GM21737 (cell line): Measurements from ENCODE around the gene IL17B.

Experiments
- ATAC-seq: cut with Tn5 transposase; IDR thresholded peaks from one replicate; pipeline ENCODE4 v1.9.1; 2021; ENCODE audit warnings: mild to moderate bottlenecking, moderate library complexity; ENCODE audit not compliant: unreplicated experiment

IL17B gene

GRCh38 chr5:149415066-149415967, 36.2 kb upstream of the IL17B start:
- ATAC-seq: no peak

DNA sequence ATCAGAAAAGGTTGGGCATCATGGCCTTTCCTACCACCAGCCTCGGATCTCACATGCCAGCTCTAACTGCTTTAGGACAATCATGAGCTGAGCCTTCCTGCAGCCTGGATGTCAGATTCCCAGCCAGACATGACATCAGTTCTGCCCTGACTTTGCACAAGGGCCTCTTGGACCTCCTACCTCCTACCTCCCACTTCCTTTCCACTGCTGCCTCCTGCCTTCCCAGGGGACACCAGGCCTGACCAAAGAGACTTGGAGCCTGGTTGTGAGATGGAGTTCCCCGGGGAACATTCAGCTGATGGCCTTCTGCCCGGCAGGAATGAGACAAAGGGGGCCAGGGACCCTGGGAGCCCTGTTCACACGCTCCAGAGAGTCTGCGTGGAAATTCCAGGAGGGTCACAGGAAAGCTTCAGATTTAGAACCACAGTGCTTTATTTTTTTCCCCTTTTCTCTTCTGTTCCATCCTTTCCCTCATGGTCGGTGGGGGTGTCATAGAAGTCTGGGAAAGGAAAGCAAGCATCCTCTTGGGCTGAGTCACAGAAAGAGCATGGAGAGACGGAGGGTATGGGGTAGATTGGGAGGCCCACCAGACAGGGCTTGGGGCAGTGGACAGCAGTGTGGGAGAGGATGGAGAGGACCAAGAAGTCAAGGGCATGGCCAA, 35.4 kb upstream of the IL17B start:
- no peak for ATAC-seq

- ATAC-seq: no peak
Measured at GRCh38 chr5:149413477-149414210, 34.6 kb upstream of the IL17B start.

DNA sequence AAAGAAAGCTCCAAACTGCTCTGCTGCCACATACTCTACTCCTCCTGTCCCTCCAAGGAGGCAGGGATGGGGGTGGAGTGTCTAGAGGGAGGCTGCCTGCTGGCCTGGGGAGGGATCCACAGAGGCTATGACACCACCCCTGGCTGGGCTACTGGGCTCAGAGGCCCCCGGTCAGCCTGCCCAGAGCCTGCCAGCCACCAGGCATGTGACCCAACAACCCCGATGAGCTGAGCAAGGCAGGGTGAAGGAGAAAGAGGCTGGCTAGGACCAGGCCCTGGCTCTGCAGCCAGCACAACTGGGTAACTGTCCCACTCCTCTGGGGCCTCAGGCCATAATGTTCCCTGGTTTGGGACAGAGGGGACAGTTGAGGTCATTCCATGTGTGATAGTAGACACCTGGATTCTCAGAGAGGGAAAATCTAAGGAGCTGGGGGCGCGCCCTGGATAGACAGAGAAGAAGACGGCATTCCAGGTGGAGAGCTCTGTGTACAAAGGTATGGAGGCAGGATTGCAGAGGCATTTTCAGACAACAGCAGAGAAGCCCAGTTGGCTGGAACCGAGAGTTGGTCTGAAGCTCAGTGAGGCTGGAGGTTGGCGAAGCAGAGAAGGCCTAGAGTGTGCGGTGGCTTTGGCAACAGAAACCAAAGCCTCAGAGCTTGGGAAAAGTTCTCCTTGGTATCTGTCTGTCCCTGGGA, 33.8 kb upstream of the IL17B start:
- ATAC-seq: no peak

DNA sequence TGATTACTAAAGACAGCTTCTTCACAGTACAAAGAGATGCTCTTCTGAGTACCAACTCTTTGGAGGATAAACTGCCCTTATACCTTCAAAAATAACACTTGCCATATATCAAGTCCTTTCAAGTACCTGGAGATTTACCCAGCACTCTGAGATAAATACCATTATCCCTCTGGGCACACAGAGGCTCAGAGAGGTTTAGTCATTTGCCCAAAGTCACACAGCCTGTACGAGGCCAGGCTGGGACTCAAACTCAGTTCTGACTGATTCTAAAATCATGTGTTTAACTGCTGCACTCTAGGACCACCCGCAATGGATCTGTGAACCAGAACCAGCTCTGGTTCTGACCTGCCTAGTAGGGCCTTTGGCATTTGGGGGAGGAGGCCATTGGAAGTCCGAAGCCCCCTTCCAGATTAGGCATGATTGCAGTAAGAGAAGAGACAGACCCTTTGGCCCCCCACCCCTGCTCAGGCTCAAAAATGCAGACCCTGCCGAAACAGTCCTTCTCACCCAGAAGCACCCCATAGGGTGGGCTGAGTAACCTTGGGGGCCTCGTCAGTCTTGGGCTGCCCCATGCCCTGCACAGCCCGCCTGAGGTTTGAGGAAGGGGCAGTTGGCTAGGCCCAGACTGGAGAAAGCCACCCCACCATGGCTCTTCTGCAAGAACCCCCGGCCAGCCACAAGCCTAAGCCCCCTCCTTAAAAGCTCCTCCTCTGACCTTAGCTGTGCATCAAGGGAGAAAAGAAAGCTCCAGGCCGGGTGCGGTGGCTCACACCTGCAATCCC, 32.8 kb upstream of the IL17B start:
- ATAC-seq: no peak

GRCh38 chr5:149410721-149411432, 31.8 kb upstream of the IL17B start:
- no peak for ATAC-seq

DNA sequence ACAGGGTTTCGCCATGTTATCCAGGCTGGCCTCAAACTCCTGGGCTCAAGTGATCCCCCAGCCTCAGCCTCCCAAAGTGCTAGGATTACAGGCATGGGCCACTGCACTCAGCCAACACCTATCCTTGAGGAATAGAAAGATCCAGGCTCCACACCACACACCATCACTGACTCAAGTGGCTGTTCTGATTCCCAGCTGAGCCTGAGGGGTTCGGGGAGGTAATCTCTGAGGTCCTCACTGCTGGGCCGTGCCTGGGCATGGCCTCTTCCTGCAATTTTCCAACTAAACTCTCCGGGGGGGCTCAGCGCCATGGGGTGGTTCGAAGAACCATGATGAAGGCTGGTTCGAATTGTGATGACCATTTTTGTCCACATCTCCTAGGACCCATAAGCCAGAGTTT, 31.0 kb upstream of the IL17B start:
- no peak for ATAC-seq

- no peak for ATAC-seq
Measured at GRCh38 chr5:149409268-149409948, 30.3 kb upstream of the IL17B start.

- ATAC-seq: no peak
Measured at GRCh38 chr5:149408252-149409099, 29.4 kb upstream of the IL17B start.

DNA sequence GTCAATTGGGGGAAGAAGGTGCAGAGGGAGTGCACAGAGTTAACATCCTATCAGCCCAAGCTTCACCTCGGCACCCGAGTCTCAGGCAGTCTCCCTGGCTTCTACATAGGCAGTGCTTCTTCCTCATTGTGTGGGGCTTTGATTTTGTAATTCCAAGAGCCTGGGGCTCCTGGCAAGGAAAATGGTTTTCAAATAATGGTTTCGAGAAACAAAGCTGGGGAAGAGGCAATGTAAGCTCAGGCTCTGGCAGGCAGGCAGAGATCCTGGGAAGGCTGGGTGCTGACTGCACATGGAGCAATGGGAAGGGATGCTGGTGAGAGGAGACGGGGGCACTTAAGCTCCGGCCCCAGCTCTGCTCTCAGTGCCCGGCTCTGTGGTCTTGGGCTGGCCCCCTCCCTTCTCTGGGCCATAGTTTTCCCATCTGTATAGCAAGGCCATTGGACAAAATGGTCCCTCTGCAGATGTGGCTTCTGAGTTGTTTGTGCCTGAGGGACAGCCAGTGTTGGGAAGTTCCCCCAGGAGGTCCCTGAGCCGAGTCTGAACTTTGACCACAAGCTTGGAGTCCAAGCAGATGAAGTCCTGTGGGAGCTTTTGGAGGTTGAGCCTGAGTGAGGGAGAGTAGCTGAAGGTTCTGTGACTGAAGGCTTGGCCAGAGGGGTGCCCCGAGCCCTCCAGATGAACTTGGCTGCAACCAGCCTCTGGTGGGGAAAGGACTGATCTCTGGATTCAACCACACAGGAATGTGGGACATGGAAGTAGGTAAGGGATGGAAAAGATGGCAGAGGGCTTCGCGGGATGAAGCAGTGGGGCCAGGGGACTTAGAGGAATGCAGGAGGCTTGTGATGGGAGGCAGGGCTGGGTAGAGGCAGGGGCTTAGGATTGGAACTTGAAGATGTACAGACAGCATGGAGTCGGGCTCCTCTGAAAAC, 28.5 kb upstream of the IL17B start:
- no peak for ATAC-seq

- no peak for ATAC-seq
Measured at GRCh38 chr5:149406979-149407306, 27.9 kb upstream of the IL17B start.

DNA sequence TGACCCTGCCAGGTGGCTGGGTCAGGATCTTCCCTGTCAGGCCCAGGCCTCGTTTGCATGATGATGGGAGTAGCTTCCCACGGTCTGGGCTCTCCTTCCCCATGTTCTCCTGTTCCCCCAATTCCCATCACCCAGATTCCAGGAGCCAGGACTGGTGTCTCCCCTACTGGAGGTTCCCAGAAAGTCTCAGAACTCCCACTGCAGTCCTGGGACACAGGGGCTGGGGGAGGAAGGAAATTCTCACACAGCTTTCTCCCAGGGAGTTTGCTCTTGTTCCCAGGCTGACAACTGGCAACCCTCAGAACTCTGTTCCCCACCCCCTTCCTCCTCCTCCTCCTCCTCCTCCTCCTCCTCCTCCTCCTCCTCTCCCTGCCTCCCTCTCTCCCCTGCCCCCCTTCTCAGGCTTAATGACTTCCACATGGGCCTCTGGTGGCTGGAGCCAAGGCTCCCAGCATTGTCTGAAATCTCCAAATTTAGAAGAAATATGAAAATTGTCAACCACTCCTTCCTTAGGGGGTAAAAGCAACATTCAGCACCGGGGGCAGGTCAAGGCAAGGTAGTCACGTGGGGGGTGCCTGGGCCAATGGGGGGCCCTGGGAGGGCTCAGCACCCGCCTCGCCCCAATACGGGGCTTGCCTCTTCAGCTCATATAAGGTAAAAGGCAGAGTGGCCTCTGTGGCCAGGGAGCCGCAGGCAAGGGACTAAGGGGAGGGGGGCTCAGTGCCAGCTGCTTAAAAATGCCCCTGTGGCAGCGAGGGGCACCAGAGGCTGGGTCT, 27.3 kb upstream of the IL17B start:
- ATAC-seq: no peak

DNA sequence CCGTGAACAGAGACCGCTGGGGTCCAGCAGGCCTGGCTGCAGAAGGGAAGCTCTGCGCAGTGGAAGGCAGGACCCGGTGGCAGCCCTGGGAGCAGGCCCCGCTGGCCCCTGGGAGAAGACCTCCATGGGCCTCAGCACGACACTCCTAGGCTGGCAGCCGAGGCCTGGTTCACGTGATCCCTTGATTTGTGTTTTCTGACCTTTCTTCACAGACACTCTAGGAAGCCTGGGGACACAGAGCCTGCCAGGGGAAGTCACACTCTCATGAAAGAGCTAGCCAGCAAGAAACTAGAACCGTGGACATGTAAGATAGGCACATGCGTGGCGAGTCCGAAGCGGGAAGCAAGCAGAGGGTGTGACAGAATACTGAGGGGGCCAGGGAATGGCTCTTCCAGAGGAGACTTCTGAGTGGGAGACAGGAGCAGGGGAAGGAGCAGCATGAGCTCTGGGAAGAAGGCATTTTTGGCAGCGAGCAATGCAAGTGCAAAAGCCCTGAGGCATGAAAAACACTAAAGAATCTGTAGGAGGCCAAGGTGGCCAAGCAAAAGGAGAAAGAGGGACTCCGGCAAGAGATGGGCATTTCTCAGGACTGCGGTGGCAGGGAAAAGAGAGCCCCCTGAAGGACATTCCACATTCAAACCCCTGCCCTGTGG, 26.6 kb upstream of the IL17B start:
- no peak for ATAC-seq

DNA sequence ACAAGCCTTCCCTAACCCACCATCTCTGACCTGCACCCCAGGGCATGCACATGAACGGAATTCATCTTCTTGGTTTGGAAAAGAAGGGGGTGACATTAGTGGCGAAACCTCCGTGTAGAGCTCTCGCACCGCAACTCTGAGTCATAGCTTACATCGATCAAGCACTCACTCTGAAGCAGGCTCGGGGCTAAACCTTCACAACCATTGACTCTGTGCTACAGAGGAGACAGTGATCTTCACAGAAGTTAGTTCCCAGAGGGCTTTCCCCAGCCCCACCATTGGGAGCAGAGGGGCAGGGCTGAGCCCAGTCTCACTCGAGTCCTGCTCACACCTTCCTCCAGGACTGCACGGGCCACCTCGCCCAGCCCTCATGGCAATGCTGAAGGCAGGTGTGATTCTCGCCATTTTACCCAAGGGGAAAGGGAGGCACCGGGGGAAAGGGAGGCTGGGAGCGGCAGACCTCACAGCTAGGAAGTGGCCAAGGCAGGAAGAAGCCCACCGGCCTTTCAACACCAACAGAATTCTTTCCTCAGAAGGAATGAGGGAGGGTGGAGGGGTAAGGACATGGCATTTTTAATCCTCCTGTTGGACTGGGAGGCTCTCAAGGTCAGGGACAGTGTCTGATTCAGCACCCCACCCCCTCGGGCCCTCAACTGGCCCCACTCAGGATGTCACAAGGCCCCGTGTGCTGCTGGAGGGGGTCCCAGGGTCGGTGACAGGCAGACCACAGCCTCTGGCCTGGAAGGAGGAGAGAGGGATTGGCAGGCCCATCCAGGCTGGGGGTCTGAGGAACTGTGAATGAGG, 25.9 kb upstream of the IL17B start:
- no peak for ATAC-seq
